ENCODE measurements around the gene PLGRKT. TPM values are rescaled to one million over a fixed set of nuclear protein-coding genes. Genes with fewer than 3 reads are reported as not detected.
A peak's percentile ranks its signal among the peaks of the same experiment; 100 is the strongest.
"Not testable (repeated sequence)": the region's sequence is repeated elsewhere in the genome, so short reads cannot be mapped to it uniquely, and the experiment has no call there.

Gene PLGRKT
- total RNA-seq, 1 experiment from 2014 or later, result 12.9 TPM

DNA sequence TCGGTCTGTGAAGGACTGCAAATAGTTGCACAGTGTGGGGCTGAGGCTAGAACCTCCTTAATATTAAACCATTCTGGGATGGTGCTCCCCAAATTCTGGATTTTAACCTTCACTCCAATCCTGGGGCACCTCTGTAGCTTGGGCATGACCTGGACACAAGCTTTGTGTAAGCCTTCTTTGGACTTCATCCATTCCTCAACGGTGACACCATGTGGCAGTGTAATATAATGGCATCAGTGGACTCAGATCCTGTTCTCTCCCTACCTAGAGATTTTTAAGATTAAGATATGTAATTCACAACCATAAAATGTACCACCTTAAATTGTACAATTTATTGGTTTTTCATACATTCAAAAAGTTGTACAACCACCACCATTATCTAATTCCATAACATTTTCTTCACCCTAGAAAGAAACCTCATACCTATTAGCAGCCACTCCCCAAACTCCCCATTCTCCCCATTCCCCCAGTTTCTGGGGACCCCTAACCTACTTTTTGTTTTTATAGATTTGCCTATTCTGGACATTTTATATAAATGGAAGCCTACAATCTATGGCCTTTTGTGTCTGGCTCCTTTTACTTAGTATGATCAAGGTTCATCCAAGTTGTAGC, 4.8 kb upstream of the PLGRKT start:
- no peaks in the 10 kb centered on the region for H3K27me3 ChIP-seq
- no peak overlapping the region for H3K4me3 ChIP-seq
- H3K36me3 ChIP-seq, result no peaks in the 10 kb centered on the region
- H3K9me3 ChIP-seq, result no peaks in the 10 kb centered on the region
- no peak for DNase-seq

- Histone ChIP-seq H3K4me3 (no peak overlapping the region), H3K36me3 (no peaks in the 10 kb centered on the region), H3K27me3 (no peaks in the 10 kb centered on the region), H3K9me3 (no peaks in the 10 kb centered on the region)
- no peak for DNase-seq
Measured at GRCh38 chr9:5441043-5441442, 3.3 kb upstream of the PLGRKT start.

DNA sequence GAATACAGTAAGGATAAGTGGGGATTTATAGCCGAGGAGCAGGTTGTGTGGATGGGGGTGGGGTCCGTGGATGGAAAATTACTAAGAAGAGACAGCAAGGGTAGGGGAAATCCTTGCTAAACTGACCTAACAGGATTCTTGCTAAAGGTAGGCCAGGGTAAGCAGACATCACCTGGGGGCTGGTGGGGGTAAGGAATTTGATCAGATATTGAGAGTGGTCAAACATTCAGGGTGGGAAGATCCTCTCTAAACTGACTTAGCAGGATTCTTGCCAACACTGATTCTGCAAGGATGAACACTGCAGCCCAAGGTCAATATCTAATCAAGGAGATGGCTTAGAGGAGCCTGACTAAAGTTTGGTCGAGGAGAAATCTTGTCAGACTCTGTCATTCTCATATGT, 2.7 kb upstream of the PLGRKT start:
- Histone ChIP-seq H3K4me3 (no peak overlapping the region), H3K27me3 (no peaks in the 10 kb centered on the region), H3K36me3 (no peaks in the 10 kb centered on the region), H3K9me3 (no peaks in the 10 kb centered on the region)
- no peak for DNase-seq

GRCh38 chr9:5438301-5439162, 807 bp upstream of the PLGRKT start:
- H3K27me3 ChIP-seq, result no peaks in the 10 kb centered on the region

DNA sequence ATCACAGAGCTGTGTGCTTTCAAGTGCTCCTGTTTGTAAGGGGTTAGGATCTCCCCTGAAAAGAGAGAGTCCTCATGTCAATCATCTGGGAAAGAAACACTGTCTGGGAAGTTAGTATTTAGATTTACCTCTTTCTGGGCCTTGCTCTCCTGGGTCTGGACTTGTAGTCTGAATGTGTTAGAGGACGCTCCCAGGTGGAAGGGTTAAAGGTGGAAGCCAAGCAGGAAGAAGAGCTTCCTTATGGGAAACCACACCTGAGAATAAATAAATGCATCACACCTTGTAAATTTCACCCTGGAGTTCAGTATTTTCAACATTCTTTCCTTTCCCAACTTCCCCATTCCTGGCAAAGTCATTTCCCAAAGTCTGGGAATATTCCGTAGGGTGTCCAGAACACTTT, 1.3 kb downstream of the PLGRKT start:
- H3K4me3 ChIP-seq, result no peak overlapping the region
- DNase-seq, result no peak
- no peaks in the 10 kb centered on the region for H3K36me3 ChIP-seq

More at GRCh38 chr9:5438301-5439162, 807 bp upstream of the PLGRKT start:
- H3K9me3 ChIP-seq, result no peaks in the 10 kb centered on the region
- peak overlapping the region; percentile 65 for H3K4me3 ChIP-seq
- DNase-seq, result no peak
- no peaks in the 10 kb centered on the region for H3K36me3 ChIP-seq

GRCh38 chr9:5435912-5436311, 1.8 kb downstream of the PLGRKT start:
- Histone ChIP-seq H3K36me3 (no peaks in the 10 kb centered on the region), H3K27me3 (no peaks in the 10 kb centered on the region), H3K4me3 (no peak overlapping the region), H3K9me3 (no peaks in the 10 kb centered on the region)
- DNase-seq, result no peak

More for the DNA sequence above, 1.3 kb downstream of the PLGRKT start:
- no peaks in the 10 kb centered on the region for H3K9me3 ChIP-seq
- no peaks in the 10 kb centered on the region for H3K27me3 ChIP-seq

DNA sequence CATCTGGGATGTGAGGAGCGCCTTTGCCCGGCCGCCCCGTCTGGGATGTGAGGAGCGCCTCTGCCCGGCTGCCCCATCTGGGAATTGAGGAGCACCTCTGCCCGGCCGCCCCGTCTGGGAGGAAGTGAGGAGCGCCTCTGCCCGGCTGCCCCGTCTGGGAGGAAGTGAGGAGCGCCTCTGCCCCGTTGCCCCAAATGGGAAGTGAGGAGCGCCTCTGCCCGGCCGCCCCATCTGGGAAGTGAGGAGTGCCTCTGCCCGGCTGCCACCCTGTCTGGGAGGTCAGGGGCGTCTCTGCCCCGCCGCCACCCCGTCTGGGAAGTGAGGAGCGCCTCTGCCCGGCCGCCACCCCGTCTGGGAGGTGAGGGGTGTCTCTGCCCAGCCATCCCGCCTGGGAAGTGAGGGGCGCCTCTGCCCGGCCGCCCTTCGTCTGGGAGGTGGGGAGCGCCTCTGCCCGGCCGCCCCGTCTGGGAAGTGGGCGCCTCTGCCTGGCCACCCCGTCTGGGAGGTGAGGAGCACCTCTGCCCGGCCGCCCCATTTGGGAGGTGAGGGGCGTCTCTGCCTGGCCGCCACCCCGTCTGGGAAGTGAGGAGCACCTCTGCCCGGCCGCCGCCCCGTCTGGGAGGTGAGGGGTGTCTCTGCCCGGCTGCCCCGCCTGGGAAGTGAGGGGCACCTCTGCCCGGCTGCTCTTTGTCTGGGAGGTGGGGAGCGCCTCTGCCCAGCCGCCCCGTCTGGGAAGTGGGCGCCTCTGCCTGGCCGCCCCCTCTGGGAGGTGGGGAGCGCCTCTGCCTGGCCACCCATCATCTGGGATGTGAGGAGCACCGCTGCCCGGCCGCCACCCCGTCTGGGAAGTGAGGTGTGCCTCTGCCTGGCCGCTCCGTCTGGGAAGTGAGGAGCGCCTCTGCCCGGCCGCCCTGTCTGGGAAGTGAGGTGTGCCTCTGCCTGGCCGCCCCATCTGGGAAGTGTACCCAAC, 3.6 kb downstream of the PLGRKT start:
- not testable (repeated sequence) for H3K4me3 ChIP-seq, DNase-seq, H3K9me3 ChIP-seq, H3K27me3 ChIP-seq, H3K36me3 ChIP-seq

GRCh38 chr9:5433328-5433727, 4.4 kb downstream of the PLGRKT start:
- H3K9me3 ChIP-seq, H3K4me3 ChIP-seq, DNase-seq, H3K27me3 ChIP-seq, H3K36me3 ChIP-seq: not testable (repeated sequence)

DNA sequence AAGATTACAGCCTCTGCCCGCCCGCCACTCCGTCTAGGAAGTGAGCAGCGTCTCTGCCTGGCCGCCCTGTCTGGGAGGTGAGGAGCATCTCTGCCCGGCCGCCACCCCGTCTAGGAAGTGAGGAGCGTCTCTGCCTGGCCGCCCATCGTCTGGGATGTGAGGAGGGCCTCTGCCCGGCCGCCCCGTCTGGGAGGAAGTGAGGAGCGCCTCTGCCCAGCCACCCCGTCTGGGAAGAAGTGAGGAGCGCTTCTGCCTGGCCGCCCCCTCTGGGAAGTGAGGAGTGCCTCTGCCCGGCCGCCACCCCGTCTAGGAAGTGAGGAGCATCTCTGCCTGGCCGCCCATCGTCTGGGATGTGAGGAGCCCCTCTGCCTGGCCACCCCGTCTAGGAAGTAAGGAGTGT, 4.8 kb downstream of the PLGRKT start:
- not testable (repeated sequence) for H3K4me3 ChIP-seq, H3K27me3 ChIP-seq, DNase-seq, H3K36me3 ChIP-seq, H3K9me3 ChIP-seq

- no peaks in the 10 kb centered on the region for H3K27me3 ChIP-seq
- DNase-seq, result no peak
- H3K4me3 ChIP-seq, result no peak overlapping the region
- no peaks in the 10 kb centered on the region for H3K9me3 ChIP-seq
- no peaks in the 10 kb centered on the region for H3K36me3 ChIP-seq
Measured at GRCh38 chr9:5430912-5431311, 6.8 kb downstream of the PLGRKT start.

GRCh38 chr9:5429873-5430564, 7.7 kb downstream of the PLGRKT start:
- Histone ChIP-seq H3K27me3 (no peaks in the 10 kb centered on the region), H3K4me3 (no peak overlapping the region), H3K9me3 (no peaks in the 10 kb centered on the region), H3K36me3 (no peaks in the 10 kb centered on the region)
- no peak for DNase-seq

GRCh38 chr9:5428794-5429528, 8.8 kb downstream of the PLGRKT start:
- DNase-seq, result no peak
- Histone ChIP-seq H3K9me3 (no peaks in the 10 kb centered on the region), H3K4me3 (no peak overlapping the region), H3K27me3 (no peaks in the 10 kb centered on the region), H3K36me3 (no peaks in the 10 kb centered on the region)

- Histone ChIP-seq H3K9me3 (no peaks in the 10 kb centered on the region), H3K27me3 (no peaks in the 10 kb centered on the region), H3K36me3 (no peaks in the 10 kb centered on the region), H3K4me3 (no peak overlapping the region)
- DNase-seq, result no peak
Measured at GRCh38 chr9:5428172-5428571, 9.6 kb downstream of the PLGRKT start.

GRCh38 chr9:5427005-5427404, 10.7 kb downstream of the PLGRKT start:
- Histone ChIP-seq H3K36me3 (no peaks in the 10 kb centered on the region), H3K4me3 (no peak overlapping the region), H3K9me3 (no peaks in the 10 kb centered on the region), H3K27me3 (no peaks in the 10 kb centered on the region)
- DNase-seq, result no peak

DNA sequence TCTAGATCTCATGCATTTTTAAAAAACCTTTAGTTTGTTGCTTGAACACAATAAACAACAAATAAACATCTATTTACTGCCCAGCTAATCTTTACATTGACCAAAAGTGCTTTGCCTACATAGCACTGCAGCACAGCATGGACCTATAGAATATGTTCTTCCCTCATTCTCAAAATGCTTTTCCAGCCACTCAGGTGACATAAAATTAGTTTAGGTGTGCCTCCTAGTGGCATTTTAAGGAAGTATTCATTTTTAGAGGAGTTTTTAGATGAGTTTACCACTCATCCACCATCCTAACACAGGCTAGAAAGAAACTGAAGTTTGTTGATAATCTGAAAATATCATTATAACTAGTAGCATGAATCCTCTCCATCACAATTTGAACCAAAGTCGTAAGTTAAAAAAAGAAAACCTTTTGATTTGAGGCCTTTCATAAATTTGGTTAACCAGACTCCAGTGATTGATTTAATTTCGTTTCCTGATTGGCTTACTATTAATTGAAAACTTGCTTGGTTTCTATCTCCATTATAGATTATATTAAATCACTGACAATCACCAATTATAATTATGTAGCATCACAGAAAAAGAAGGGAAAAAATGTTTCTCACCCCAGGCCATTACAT, 12.6 kb downstream of the PLGRKT start:
- no peaks in the 10 kb centered on the region for H3K9me3 ChIP-seq
- H3K4me3 ChIP-seq, result no peak overlapping the region
- no peak for DNase-seq
- no peaks in the 10 kb centered on the region for H3K36me3 ChIP-seq
- no peaks in the 10 kb centered on the region for H3K27me3 ChIP-seq

GRCh38 chr9:5422276-5422675, 15.4 kb downstream of the PLGRKT start:
- DNase-seq, result no peak
- Histone ChIP-seq H3K36me3 (no peaks in the 10 kb centered on the region), H3K27me3 (no peaks in the 10 kb centered on the region), H3K4me3 (no peak overlapping the region), H3K9me3 (no peaks in the 10 kb centered on the region)

Measured in MG63 (cell line).